ENCODE measurements around the gene PLAA.
A peak's percentile ranks its signal among the peaks of the same experiment; 100 is the strongest.

The PLAA gene

DNA sequence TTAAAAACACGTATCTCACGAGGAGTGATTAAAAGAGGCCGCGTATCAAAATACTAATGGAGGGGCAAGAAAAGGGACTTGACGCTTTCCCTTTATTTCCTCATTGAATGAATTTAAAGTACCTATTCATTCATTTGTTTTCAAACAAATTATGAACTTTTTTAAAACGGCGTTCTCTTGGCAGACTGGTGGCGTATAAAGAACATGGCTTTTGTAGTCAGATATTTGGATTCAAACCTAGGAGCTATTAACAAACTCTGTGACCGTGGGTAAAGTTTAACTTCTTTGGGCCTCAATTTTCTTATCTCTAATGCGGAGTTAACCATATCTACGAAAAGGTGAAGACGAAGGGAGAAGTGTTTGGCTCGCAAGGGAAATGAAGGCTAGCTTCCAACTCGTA lies 55.3 kb downstream of the PLAA start:
- Histone ChIP-seq H3K36me3 (ENCODE audit: control insufficient read depth in 1 of 2, insufficient read depth in 2 of 2, low read length in 2 of 2) (no peaks in the 10 kb centered on the region), H4K91ac (ENCODE audit: low read depth, low read length) (no peak overlapping the region), H3K9ac (ENCODE audit: low read length) (no peak overlapping the region), H4K12ac (ENCODE audit: low read depth, low read length) (no peak overlapping the region), H3K79me2 (ENCODE audit: control insufficient read depth, insufficient read depth, low read length, poor library complexity) (peaks cover 3% of the 10 kb centered on the region), H2AK5ac (ENCODE audit: low read length) (no peak overlapping the region), H3K27me3 (ENCODE audit: insufficient read depth, low read length) (no peaks in the 10 kb centered on the region), H3K18ac (ENCODE audit: low read length) (no peak overlapping the region), H3K27ac (ENCODE audit: low read depth, low read length) (peak overlapping the region; percentile 89), H2AFZ (ENCODE audit: insufficient read depth, low read length, poor library complexity) (no peak overlapping the region), H4K8ac (ENCODE audit: low read depth, low read length) (peak overlapping the region; percentile 29), H2BK120ac (ENCODE audit: insufficient read depth, low read length, poor library complexity) (no peak overlapping the region), H3K23ac (ENCODE audit: low read length) (no peak overlapping the region), H3K4ac (ENCODE audit: low read depth, low read length) (no peak overlapping the region), H2BK5ac (ENCODE audit: low read depth, low read length, poor library complexity) (no peak overlapping the region), H3K14ac (ENCODE audit: low read length) (no peak overlapping the region), H3K79me1 (ENCODE audit: low read length) (peaks cover 3% of the 10 kb centered on the region), H3K4me1 (ENCODE audit: control insufficient read depth in 1 of 2, insufficient read depth in 2 of 2, low read length in 2 of 2) (no peaks in the 10 kb centered on the region), H3K4me3 (ENCODE audit: low read depth, low read length) (no peak overlapping the region), H2BK12ac (ENCODE audit: low read length) (no peak overlapping the region), H3K4me2 (ENCODE audit: low read length) (peak overlapping the region; percentile 63), H3K9me3 (ENCODE audit: insufficient read depth, low read depth, low read length) (no peaks in the 10 kb centered on the region)
- no CpG with 5 or more reads among the region's 14 CpGs for WGBS (ENCODE audit: extremely low coverage, insufficient coverage, insufficient read length)
- no peak for DNase-seq

GRCh38 chr9:26888271-26888670 lies 58.8 kb downstream of the PLAA start:
- Histone ChIP-seq H2AK5ac (ENCODE audit: low read length) (no peak overlapping the region), H3K9me3 (ENCODE audit: insufficient read depth, low read depth, low read length) (no peaks in the 10 kb centered on the region), H3K4ac (ENCODE audit: low read depth, low read length) (no peak overlapping the region), H3K14ac (ENCODE audit: low read length) (no peak overlapping the region), H4K12ac (ENCODE audit: low read depth, low read length) (no peak overlapping the region), H3K36me3 (ENCODE audit: control insufficient read depth in 1 of 2, insufficient read depth in 2 of 2, low read length in 2 of 2) (no peaks in the 10 kb centered on the region), H3K18ac (ENCODE audit: low read length) (no peak overlapping the region), H3K79me1 (ENCODE audit: low read length) (peaks cover 3% of the 10 kb centered on the region), H4K8ac (ENCODE audit: low read depth, low read length) (no peak overlapping the region), H3K4me3 (ENCODE audit: low read depth, low read length) (no peak overlapping the region), H2BK5ac (ENCODE audit: low read depth, low read length, poor library complexity) (no peak overlapping the region), H3K9ac (ENCODE audit: low read length) (no peak overlapping the region), H2AFZ (ENCODE audit: insufficient read depth, low read length, poor library complexity) (no peak overlapping the region), H3K27ac (ENCODE audit: low read depth, low read length) (no peak overlapping the region), H3K23ac (ENCODE audit: low read length) (no peak overlapping the region), H3K27me3 (ENCODE audit: insufficient read depth, low read length) (no peaks in the 10 kb centered on the region), H2BK120ac (ENCODE audit: insufficient read depth, low read length, poor library complexity) (no peak overlapping the region), H3K4me2 (ENCODE audit: low read length) (no peak overlapping the region), H3K79me2 (ENCODE audit: control insufficient read depth, insufficient read depth, low read length, poor library complexity) (peaks cover 3% of the 10 kb centered on the region), H3K4me1 (ENCODE audit: control insufficient read depth in 1 of 2, insufficient read depth in 2 of 2, low read length in 2 of 2) (no peaks in the 10 kb centered on the region), H2BK12ac (ENCODE audit: low read length) (no peak overlapping the region), H4K91ac (ENCODE audit: low read depth, low read length) (no peak overlapping the region)
- no peak for DNase-seq
- WGBS (ENCODE audit: extremely low coverage, insufficient coverage, insufficient read length) = no CpG with 5 or more reads among the region's 1 CpG

DNA sequence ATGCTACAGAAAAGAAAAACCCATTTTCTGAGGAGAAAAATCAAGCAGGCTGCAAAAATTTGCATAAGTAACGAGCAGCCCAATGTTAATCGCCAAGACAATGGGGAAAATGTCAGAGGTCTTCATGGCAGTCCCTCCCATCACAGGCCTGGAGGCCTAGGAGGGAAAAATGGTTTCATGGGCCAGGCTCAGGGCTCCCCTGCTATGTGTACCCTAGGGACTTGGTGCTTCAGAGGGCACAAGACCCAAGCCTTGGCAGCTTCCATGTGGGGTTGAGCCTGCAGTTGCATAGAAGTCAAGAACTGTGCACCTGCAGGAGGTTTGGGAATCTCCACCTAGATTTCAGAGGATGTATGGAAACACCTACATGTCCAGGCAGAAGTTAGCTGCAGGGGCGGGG lies 64.9 kb downstream of the PLAA start:
- Histone ChIP-seq H2BK5ac (ENCODE audit: low read depth, low read length, poor library complexity) (no peak overlapping the region), H2BK120ac (ENCODE audit: insufficient read depth, low read length, poor library complexity) (no peak overlapping the region), H2AK5ac (ENCODE audit: low read length) (no peak overlapping the region), H3K4me2 (ENCODE audit: low read length) (no peak overlapping the region), H3K27ac (ENCODE audit: low read depth, low read length) (no peak overlapping the region), H3K27me3 (ENCODE audit: insufficient read depth, low read length) (no peaks in the 10 kb centered on the region), H3K36me3 (ENCODE audit: control insufficient read depth in 1 of 2, insufficient read depth in 2 of 2, low read length in 2 of 2) (peaks cover 10 to 14% of the 10 kb centered on the region in 2 experiments), H3K4ac (ENCODE audit: low read depth, low read length) (no peak overlapping the region), H3K79me2 (ENCODE audit: control insufficient read depth, insufficient read depth, low read length, poor library complexity) (no peaks in the 10 kb centered on the region), H2AFZ (ENCODE audit: insufficient read depth, low read length, poor library complexity) (no peak overlapping the region), H3K9ac (ENCODE audit: low read length) (no peak overlapping the region), H2BK12ac (ENCODE audit: low read length) (no peak overlapping the region), H3K79me1 (ENCODE audit: low read length) (no peaks in the 10 kb centered on the region), H3K18ac (ENCODE audit: low read length) (no peak overlapping the region), H4K12ac (ENCODE audit: low read depth, low read length) (no peak overlapping the region), H3K14ac (ENCODE audit: low read length) (no peak overlapping the region), H3K4me3 (ENCODE audit: low read depth, low read length) (no peak overlapping the region), H3K9me3 (ENCODE audit: insufficient read depth, low read depth, low read length) (peaks cover 6% of the 10 kb centered on the region), H4K91ac (ENCODE audit: low read depth, low read length) (no peak overlapping the region), H3K23ac (ENCODE audit: low read length) (no peak overlapping the region), H4K8ac (ENCODE audit: low read depth, low read length) (no peak overlapping the region), H3K4me1 (ENCODE audit: control insufficient read depth in 1 of 2, insufficient read depth in 2 of 2, low read length in 2 of 2) (no peaks in the 10 kb centered on the region)
- WGBS (ENCODE audit: extremely low coverage, insufficient coverage, insufficient read length) = no CpG with 5 or more reads among the region's 3 CpGs
- no peak for DNase-seq

- no peak overlapping the region for H3K4me2 ChIP-seq (ENCODE audit: low read length)
- no peak overlapping the region for H3K4me3 ChIP-seq (ENCODE audit: low read depth, low read length)
- no peak overlapping the region for H3K23ac ChIP-seq (ENCODE audit: low read length)
- no peak overlapping the region for H2AK5ac ChIP-seq (ENCODE audit: low read length)
- no peak overlapping the region for H3K9ac ChIP-seq (ENCODE audit: low read length)
- no peak overlapping the region for H4K8ac ChIP-seq (ENCODE audit: low read depth, low read length)
- no peaks in the 10 kb centered on the region for H3K4me1 ChIP-seq (ENCODE audit: control insufficient read depth in 1 of 2, insufficient read depth in 2 of 2, low read length in 2 of 2)
- WGBS (ENCODE audit: extremely low coverage, insufficient coverage, insufficient read length) = no CpG with 5 or more reads among the region's 4 CpGs
- H2BK5ac ChIP-seq (ENCODE audit: low read depth, low read length, poor library complexity) = no peak overlapping the region
- H4K91ac ChIP-seq (ENCODE audit: low read depth, low read length) = no peak overlapping the region
- no peaks in the 10 kb centered on the region for H3K79me1 ChIP-seq (ENCODE audit: low read length)
- no peak overlapping the region for H3K4ac ChIP-seq (ENCODE audit: low read depth, low read length)
- H3K27me3 ChIP-seq (ENCODE audit: insufficient read depth, low read length) = no peaks in the 10 kb centered on the region
- no peak overlapping the region for H3K18ac ChIP-seq (ENCODE audit: low read length)
- H3K14ac ChIP-seq (ENCODE audit: low read length) = no peak overlapping the region
- no peak overlapping the region for H3K27ac ChIP-seq (ENCODE audit: low read depth, low read length)
- H2BK120ac ChIP-seq (ENCODE audit: insufficient read depth, low read length, poor library complexity) = no peak overlapping the region
- DNase-seq = no peak
- H2AFZ ChIP-seq (ENCODE audit: insufficient read depth, low read length, poor library complexity) = no peak overlapping the region
- no peak overlapping the region for H4K12ac ChIP-seq (ENCODE audit: low read depth, low read length)
- no peak overlapping the region for H2BK12ac ChIP-seq (ENCODE audit: low read length)
- peaks cover 6% of the 10 kb centered on the region for H3K9me3 ChIP-seq (ENCODE audit: insufficient read depth, low read depth, low read length)
- H3K36me3 ChIP-seq (ENCODE audit: control insufficient read depth in 1 of 2, insufficient read depth in 2 of 2, low read length in 2 of 2) = peaks cover 10 to 14% of the 10 kb centered on the region in 2 experiments
- no peaks in the 10 kb centered on the region for H3K79me2 ChIP-seq (ENCODE audit: control insufficient read depth, insufficient read depth, low read length, poor library complexity)
Observed at GRCh38 chr9:26880262-26880661, 66.8 kb downstream of the PLAA start.
